Osteoblast (primary cell): ENCODE measurements around the gene VPS16. TPM values are rescaled to one million over a fixed set of nuclear protein-coding genes. Genes with fewer than 3 reads are reported as not detected.
"Not testable (repeated sequence)": the region's sequence is repeated elsewhere in the genome, so short reads cannot be mapped to it uniquely, and the experiment has no call there.

Experiments used
- DNase-seq: peaks from one replicate; pipeline ENCODE4 v3.0.0; 2011; ENCODE audit warnings: low spot score, mixed read lengths; ENCODE audit not compliant: insufficient read length; ENCODE audit errors: missing footprints
- H2AFZ ChIP-seq: 2 replicates; pipeline ENCODE4 v1.6.0; 2011; ENCODE audit warnings: mild to moderate bottlenecking, low read length
- H3K27ac ChIP-seq: 2 replicates; pipeline ENCODE4 v1.5.1; 2011; ENCODE audit warnings: mild to moderate bottlenecking, low read depth, low read length, moderate library complexity
- H3K27me3 ChIP-seq: 2 replicates; pipeline ENCODE4 v1.6.0; 2012; ENCODE audit warnings: mild to moderate bottlenecking, control low read depth, inconsistent platforms, low read length, moderate library complexity; ENCODE audit not compliant: insufficient read depth
- H3K36me3 ChIP-seq: 2 replicates; pipeline ENCODE4 v1.5.1; 2011; ENCODE audit warnings: mild to moderate bottlenecking, low read length, control low read depth, moderate library complexity; ENCODE audit not compliant: insufficient read depth
- H3K4me1 ChIP-seq: 2 replicates; pipeline ENCODE4 v1.5.1; 2011; ENCODE audit warnings: mild to moderate bottlenecking, low read length, control low read depth, moderate library complexity; ENCODE audit not compliant: insufficient read depth
- H3K4me2 ChIP-seq: 2 replicates; pipeline ENCODE4 v1.6.0; 2011; ENCODE audit warnings: mild to moderate bottlenecking, low read length; ENCODE audit not compliant: insufficient read depth
- H3K4me3 ChIP-seq: fragments of 200-600 bp; sonication (generic); 3 replicates; pipeline ENCODE4 v1.5.1; 2012; ENCODE audit warnings: mild to moderate bottlenecking, low read length, inconsistent platforms; ENCODE audit not compliant: insufficient read depth
- H3K79me2 ChIP-seq: 2 replicates; pipeline ENCODE4 v1.6.0; 2012; ENCODE audit warnings: mild to moderate bottlenecking, low read length, control low read depth, inconsistent platforms; ENCODE audit not compliant: insufficient read depth
- H3K9me3 ChIP-seq: 2 replicates; pipeline ENCODE4 v1.5.1; 2011; ENCODE audit warnings: low read depth, low read length, control low read depth
- H4K20me1 ChIP-seq: 2 replicates; pipeline ENCODE4 v1.6.0; 2012; ENCODE audit warnings: mild to moderate bottlenecking, low read length, control low read depth; ENCODE audit not compliant: insufficient read depth
- CTCF ChIP-seq: IDR thresholded peaks from 2 replicates; pipeline ENCODE4 v1.5.1; 2011; ENCODE audit warnings: mild to moderate bottlenecking, low read depth, low read length, moderate library complexity; ENCODE audit errors: extremely low read depth
- total RNA-seq: library from RNA; depleted of rRNA; stranded (reverse); fragments of >200 nt; gene quantifications from 2 replicates; pipeline ENCODE4 v1.2.3, GENCODE V29; 2012

VPS16 gene
- total RNA-seq, 1 donor: 36.2 TPM

GRCh38 chr20:2891343-2891742 lies 50.8 kb downstream of the VPS16 start:
- Histone ChIP-seq H2AFZ (no peak overlapping the region), H3K9me3 (no peaks in the 10 kb centered on the region), H3K79me2 (peaks cover 76% of the 10 kb centered on the region), H4K20me1 (peaks cover 44% of the 10 kb centered on the region), H3K4me3 (no peak overlapping the region), H3K4me2 (no peak overlapping the region), H3K4me1 (peaks cover 9% of the 10 kb centered on the region), H3K27me3 (no peaks in the 10 kb centered on the region), H3K27ac (no peak overlapping the region), H3K36me3 (no peaks in the 10 kb centered on the region)
- TF ChIP-seq CTCF: no peak
- no peak for DNase-seq

- no peak for TF ChIP-seq CTCF
- DNase-seq: no peak
- H3K9me3 ChIP-seq: no peaks in the 10 kb centered on the region
- H3K79me2 ChIP-seq: peaks cover 80% of the 10 kb centered on the region
- no peaks in the 10 kb centered on the region for H3K36me3 ChIP-seq
- no peak overlapping the region for H3K4me2 ChIP-seq
- no peak overlapping the region for H3K27ac ChIP-seq
- no peak overlapping the region for H3K4me3 ChIP-seq
- peaks cover 9% of the 10 kb centered on the region for H3K4me1 ChIP-seq
- H4K20me1 ChIP-seq: peaks cover 45% of the 10 kb centered on the region
- no peak overlapping the region for H2AFZ ChIP-seq
- H3K27me3 ChIP-seq: no peaks in the 10 kb centered on the region
Observed at GRCh38 chr20:2892376-2892775, 51.8 kb downstream of the VPS16 start.

- Histone ChIP-seq H3K27me3 (no peaks in the 10 kb centered on the region), H3K4me3 (no peak overlapping the region), H3K79me2 (peaks cover 72% of the 10 kb centered on the region), H3K27ac (no peak overlapping the region), H3K4me2 (no peak overlapping the region), H4K20me1 (peaks cover 34% of the 10 kb centered on the region), H3K9me3 (no peaks in the 10 kb centered on the region), H2AFZ (no peak overlapping the region), H3K36me3 (no peaks in the 10 kb centered on the region), H3K4me1 (peaks cover 9% of the 10 kb centered on the region)
- no peak for TF ChIP-seq CTCF
- no peak for DNase-seq
Observed at GRCh38 chr20:2894221-2894620, 53.7 kb downstream of the VPS16 start.

- DNase-seq, H3K4me1 ChIP-seq, H3K27ac ChIP-seq, H3K27me3 ChIP-seq, H3K4me3 ChIP-seq, H3K36me3 ChIP-seq, H3K4me2 ChIP-seq, H3K9me3 ChIP-seq, H2AFZ ChIP-seq: not testable (repeated sequence)
- peaks cover 30% of the 10 kb centered on the region for H4K20me1 ChIP-seq
- H3K79me2 ChIP-seq: peaks cover 72% of the 10 kb centered on the region
Observed at GRCh38 chr20:2895154-2895553, 54.6 kb downstream of the VPS16 start.

- no peak overlapping the region for H2AFZ ChIP-seq
- H4K20me1 ChIP-seq: peaks cover 17% of the 10 kb centered on the region
- peaks cover 61% of the 10 kb centered on the region for H3K79me2 ChIP-seq
Observed at GRCh38 chr20:2899243-2899642, 58.7 kb downstream of the VPS16 start.

More at GRCh38 chr20:2899243-2899642, 58.7 kb downstream of the VPS16 start:
- no peak for TF ChIP-seq CTCF
- Histone ChIP-seq H3K4me3 (no peak overlapping the region), H3K9me3 (no peaks in the 10 kb centered on the region), H3K36me3 (no peaks in the 10 kb centered on the region), H3K4me1 (no peaks in the 10 kb centered on the region), H3K27me3 (no peaks in the 10 kb centered on the region), H3K27ac (no peak overlapping the region), H3K4me2 (no peak overlapping the region)
- DNase-seq: no peak
